ENCODE measurements around the gene ASAP2. TPM values are rescaled to one million over a fixed set of nuclear protein-coding genes. Genes with fewer than 3 reads are reported as not detected.

Gene ASAP2
- total and polyA plus RNA-seq, 2 donors (not counting 1 experiment from before 2014, with no cell fraction given) = 0.04 TPM; not detected in 1

DNA sequence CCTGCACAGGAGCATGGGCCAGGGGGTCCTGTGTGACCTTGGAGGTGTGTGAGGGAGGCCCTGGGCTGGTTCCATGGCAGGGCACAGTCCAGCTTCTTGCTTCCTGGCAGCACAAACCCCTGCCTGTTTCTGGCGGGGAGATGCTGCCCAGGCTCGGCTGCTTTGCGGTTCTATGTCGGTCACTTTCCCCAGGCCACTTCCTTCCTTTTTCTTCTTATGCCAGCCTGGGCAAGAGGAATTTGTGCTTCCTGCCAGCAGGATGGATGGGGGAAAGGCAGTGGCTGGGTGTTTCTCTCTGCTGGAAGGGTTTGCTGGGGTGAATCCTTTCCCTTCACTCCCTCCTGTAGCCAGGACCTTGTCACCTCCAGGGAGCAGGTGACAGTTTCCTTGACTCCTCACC lies 24.3 kb downstream of the ASAP2 start:
- H3K9me3 ChIP-seq (ENCODE audit: control extremely low read depth in 1 of 3, control insufficient read depth in 2 of 3, insufficient read depth in 1 of 3, low read length in 2 of 3) = no peaks in the 10 kb centered on the region
- no peaks in the 10 kb centered on the region for H3K36me3 ChIP-seq (replicated peaks in 1 of 2; ENCODE audit: control extremely low read depth in 1 of 2, control insufficient read depth in 1 of 2, extremely low read depth in 1 of 2, insufficient read depth in 2 of 2, low read length in 1 of 2)
- H3K4me3 ChIP-seq (ENCODE audit: control extremely low read depth in 1 of 5, extremely low read depth in 1 of 5, insufficient read depth in 1 of 5, low read depth in 2 of 5, low read length in 4 of 5) = no peak overlapping the region
- TF ChIP-seq, protein P1, sequence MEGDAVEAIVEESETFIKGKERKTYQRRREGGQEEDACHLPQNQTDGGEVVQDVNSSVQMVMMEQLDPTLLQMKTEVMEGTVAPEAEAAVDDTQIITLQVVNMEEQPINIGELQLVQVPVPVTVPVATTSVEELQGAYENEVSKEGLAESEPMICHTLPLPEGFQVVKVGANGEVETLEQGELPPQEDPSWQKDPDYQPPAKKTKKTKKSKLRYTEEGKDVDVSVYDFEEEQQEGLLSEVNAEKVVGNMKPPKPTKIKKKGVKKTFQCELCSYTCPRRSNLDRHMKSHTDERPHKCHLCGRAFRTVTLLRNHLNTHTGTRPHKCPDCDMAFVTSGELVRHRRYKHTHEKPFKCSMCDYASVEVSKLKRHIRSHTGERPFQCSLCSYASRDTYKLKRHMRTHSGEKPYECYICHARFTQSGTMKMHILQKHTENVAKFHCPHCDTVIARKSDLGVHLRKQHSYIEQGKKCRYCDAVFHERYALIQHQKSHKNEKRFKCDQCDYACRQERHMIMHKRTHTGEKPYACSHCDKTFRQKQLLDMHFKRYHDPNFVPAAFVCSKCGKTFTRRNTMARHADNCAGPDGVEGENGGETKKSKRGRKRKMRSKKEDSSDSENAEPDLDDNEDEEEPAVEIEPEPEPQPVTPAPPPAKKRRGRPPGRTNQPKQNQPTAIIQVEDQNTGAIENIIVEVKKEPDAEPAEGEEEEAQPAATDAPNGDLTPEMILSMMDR (IDR thresholded peaks at IDR 0.05) = no peak
- TF ChIP-seq EZH2 (IDR thresholded peaks at IDR 0.05; ENCODE audit: borderline replicate concordance, insufficient read depth, low read depth, low read length, poor library complexity, severe bottlenecking) = no peak
- Mint-ChIP-seq H3K4me3 (no peak overlapping the region), H3K4me1 (no peaks in the 10 kb centered on the region), H3K27ac (no peak overlapping the region), H3K27me3 (peaks cover 30% of the 10 kb centered on the region), H3K9me3 (ENCODE audit: insufficient read depth) (no peaks in the 10 kb centered on the region)
- intact Hi-C loops (cut with micrococcal nuclease) = no loop called here
- no peak for DNase-seq
- 0% methylated on average over 2 of the region's 4 CpGs for WGBS (ENCODE audit: insufficient coverage)
- H3K27me3 ChIP-seq (replicated peaks in 1 of 4; ENCODE audit: control extremely low read depth in 1 of 4, control insufficient read depth in 3 of 4, insufficient read depth in 4 of 4, low read length in 3 of 4) = peaks cover 0 to 7% (median 0%) of the 10 kb centered on the region in 4 experiments
- ATAC-seq (ENCODE audit: low read depth) = no peak
- no peaks in the 10 kb centered on the region for H3K79me2 ChIP-seq (ENCODE audit: control insufficient read depth, insufficient read depth, low read length)
- POLR2A ChIA-PET = no interaction called here
- no peak overlapping the region for H3K27ac ChIP-seq (ENCODE audit: low read length in 2 of 2)
- no peak overlapping the region for H3K9ac ChIP-seq (ENCODE audit: low read length)
- no peak overlapping the region for H2AFZ ChIP-seq (ENCODE audit: insufficient read depth, low read depth, low read length, poor library complexity, severe bottlenecking)
- H3K4me1 ChIP-seq (ENCODE audit: control insufficient read depth in 2 of 2, insufficient read depth in 2 of 2, low read length in 2 of 2) = no peaks in the 10 kb centered on the region
- H4K20me1 ChIP-seq (ENCODE audit: control insufficient read depth, insufficient read depth, low read length, poor library complexity, severe bottlenecking) = no peaks in the 10 kb centered on the region
- no peak overlapping the region for H3K4me2 ChIP-seq (replicated peaks; ENCODE audit: low read depth, low read length, poor library complexity, severe bottlenecking)
- CTCF ChIA-PET = no interaction called here

- ATAC-seq (ENCODE audit: low read depth) = no peak
- H2AFZ ChIP-seq (ENCODE audit: insufficient read depth, low read depth, low read length, poor library complexity, severe bottlenecking) = no peak overlapping the region
- intact Hi-C loops (cut with micrococcal nuclease) = no loop called here
- H3K79me2 ChIP-seq (ENCODE audit: control insufficient read depth, insufficient read depth, low read length) = no peaks in the 10 kb centered on the region
- H3K9ac ChIP-seq (ENCODE audit: low read length) = no peak overlapping the region
- Mint-ChIP-seq H3K27me3 (peaks cover 30% of the 10 kb centered on the region), H3K4me1 (no peaks in the 10 kb centered on the region), H3K27ac (no peak overlapping the region), H3K4me3 (no peak overlapping the region), H3K9me3 (ENCODE audit: insufficient read depth) (no peaks in the 10 kb centered on the region)
- ChIA-PET CTCF (no interaction called here), POLR2A (no interaction called here)
- H3K27ac ChIP-seq (ENCODE audit: low read length in 2 of 2) = no peak overlapping the region
- TF ChIP-seq EZH2 (IDR thresholded peaks at IDR 0.05; ENCODE audit: borderline replicate concordance, insufficient read depth, low read depth, low read length, poor library complexity, severe bottlenecking) = no peak
- TF ChIP-seq, protein P1 (IDR thresholded peaks at IDR 0.05) = no peak
- no peak for DNase-seq
- no peaks in the 10 kb centered on the region for H3K36me3 ChIP-seq (replicated peaks in 1 of 2; ENCODE audit: control extremely low read depth in 1 of 2, control insufficient read depth in 1 of 2, extremely low read depth in 1 of 2, insufficient read depth in 2 of 2, low read length in 1 of 2)
- no peaks in the 10 kb centered on the region for H3K4me1 ChIP-seq (ENCODE audit: control insufficient read depth in 2 of 2, insufficient read depth in 2 of 2, low read length in 2 of 2)
- no peak overlapping the region for H3K4me2 ChIP-seq (replicated peaks; ENCODE audit: low read depth, low read length, poor library complexity, severe bottlenecking)
- H4K20me1 ChIP-seq (ENCODE audit: control insufficient read depth, insufficient read depth, low read length, poor library complexity, severe bottlenecking) = no peaks in the 10 kb centered on the region
- WGBS (ENCODE audit: insufficient coverage) = 88% methylated on average over 14 of the region's 14 CpGs
- no peak overlapping the region for H3K4me3 ChIP-seq (ENCODE audit: control extremely low read depth in 1 of 5, extremely low read depth in 1 of 5, insufficient read depth in 1 of 5, low read depth in 2 of 5, low read length in 4 of 5)
- H3K27me3 ChIP-seq (replicated peaks in 1 of 4; ENCODE audit: control extremely low read depth in 1 of 4, control insufficient read depth in 3 of 4, insufficient read depth in 4 of 4, low read length in 3 of 4) = peaks cover 0 to 7% (median 0%) of the 10 kb centered on the region in 4 experiments
- no peaks in the 10 kb centered on the region for H3K9me3 ChIP-seq (ENCODE audit: control extremely low read depth in 1 of 3, control insufficient read depth in 2 of 3, insufficient read depth in 1 of 3, low read length in 2 of 3)
Observed at GRCh38 chr2:9231291-9232165, 24.9 kb downstream of the ASAP2 start.
